Transverse colon (tissue), 4 donors: ENCODE results near the gene ME1.

Experiments used
- CTCF ChIP-seq, 5 experiments: fragments of 200-600 bp in 3 of 5; fragments of 450-650 bp in 2 of 5; sonication (generic) in 3 of 5; IDR thresholded peaks; 1 replicate in 2 of 5; 2 replicates in 3 of 5; pipeline ENCODE4 v1.5.1; 2016 to 2017; ENCODE audit warnings: antibody characterized with exemption in 5 of 5, inconsistent platforms in 3 of 5, mild to moderate bottlenecking in 2 of 5, moderate library complexity in 1 of 5
- EP300 ChIP-seq: sonication (generic); formaldehyde crosslinking; IDR thresholded peaks from one replicate; pipeline ENCODE4 v1.6.1; 2017; ENCODE audit warnings: antibody characterized with exemption, low read depth
- POLR2A ChIP-seq: fragments of 450-650 bp; IDR thresholded peaks from one replicate; pipeline ENCODE4 v1.6.1; 2016; ENCODE audit warnings: antibody characterized with exemption, mild to moderate bottlenecking, moderate library complexity
- POLR2AphosphoS5 ChIP-seq, 3 donors: sonication (generic); formaldehyde crosslinking; IDR thresholded peaks; one replicate each; pipeline ENCODE4 v1.6.1; 2016; ENCODE audit warnings: antibody characterized with exemption in 3 of 3

- TF ChIP-seq POLR2A, result no peak
- TF ChIP-seq CTCF (IDR thresholded peaks at IDR 0.05), result no peak
- no peak for TF ChIP-seq EP300
- no peak for TF ChIP-seq POLR2AphosphoS5 (IDR thresholded peaks at IDR 0.05)
These were observed 76.1 kb downstream of the ME1 start for GRCh38 chr6:83354747-83355146.
